Bone marrow (tissue), 2 donors: Measurements from ENCODE around the gene PTPRN2.
"Not testable (repeated sequence)": the region's sequence is repeated elsewhere in the genome, so short reads cannot be mapped to it uniquely, and the experiment has no call there.

ENCODE experiments used
- DNase-seq, 2 donors: peaks; one replicate each; lab custom pipeline; 2025; lab: John Stamatoyannopoulos, UW

PTPRN2 gene

DNA sequence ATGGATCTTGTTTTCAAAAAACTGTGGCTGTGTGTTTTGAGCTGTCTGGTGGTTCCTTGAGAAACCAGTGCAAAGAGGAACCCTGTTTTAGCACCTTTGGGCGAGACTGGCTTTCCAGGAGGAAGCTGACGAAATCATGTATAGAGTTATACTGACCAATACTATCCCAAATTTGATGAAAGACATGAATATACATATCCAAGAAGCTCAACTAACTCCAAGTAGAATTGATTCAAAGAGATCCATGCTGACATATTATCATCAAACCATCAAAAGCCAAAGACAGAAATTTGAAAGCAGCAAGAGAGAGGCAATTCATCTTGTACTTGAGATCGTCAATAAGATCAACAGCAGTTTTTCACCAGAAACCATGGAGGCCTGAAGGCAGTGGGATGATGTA is 640.1 kb downstream of the PTPRN2 start:
- no peak for DNase-seq

DNA sequence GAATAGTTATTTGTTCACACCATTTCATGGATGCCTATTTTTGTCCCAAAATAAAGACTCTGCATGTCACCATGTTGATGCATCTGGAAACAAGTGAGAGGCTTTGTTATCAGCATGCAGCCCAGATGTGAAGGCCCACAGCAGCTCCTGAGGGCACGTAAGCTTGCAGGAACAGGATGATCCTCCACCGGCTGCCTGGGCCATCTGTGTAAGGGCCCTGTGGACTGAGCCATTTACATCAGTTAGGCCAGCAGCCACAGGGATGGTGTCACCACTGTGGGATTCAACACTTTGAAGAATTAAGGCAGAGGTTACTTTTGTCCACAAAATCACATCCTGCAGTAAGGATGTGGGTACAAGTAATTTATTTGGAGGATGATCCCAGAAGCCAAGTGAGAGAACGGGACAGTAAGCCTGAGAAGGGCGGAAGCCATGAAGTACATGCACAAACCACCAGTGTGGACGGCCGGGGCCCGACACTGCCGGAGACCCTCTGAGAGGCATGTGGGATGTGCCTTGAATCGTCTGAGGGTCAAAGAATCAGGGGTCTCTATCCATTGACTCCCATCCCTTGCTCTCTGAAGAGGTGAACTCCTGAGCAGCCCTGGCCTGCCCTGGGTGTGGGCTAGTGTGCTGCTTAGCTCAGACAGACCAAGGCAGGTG is 641.1 kb downstream of the PTPRN2 start:
- no peak for DNase-seq

DNA sequence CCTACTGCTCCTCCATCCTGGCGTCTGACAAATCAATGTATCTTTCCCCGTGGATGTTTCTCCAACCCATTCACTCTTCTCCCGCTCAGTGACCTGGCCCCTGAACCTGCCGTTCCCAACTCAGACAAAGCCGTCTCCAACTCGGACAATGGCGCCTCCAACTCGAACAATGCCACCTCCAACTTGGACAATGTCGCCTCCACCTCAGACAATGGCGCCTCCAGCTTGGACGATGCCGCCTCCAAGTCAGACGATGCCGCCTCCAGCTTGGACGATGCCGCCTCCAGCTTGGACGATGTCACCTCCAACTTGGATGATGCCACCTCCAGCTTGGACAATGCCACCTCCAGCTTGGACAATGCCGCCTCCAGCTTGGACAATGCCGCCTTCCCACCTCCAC is 642.2 kb downstream of the PTPRN2 start:
- DNase-seq, result no peak

DNA sequence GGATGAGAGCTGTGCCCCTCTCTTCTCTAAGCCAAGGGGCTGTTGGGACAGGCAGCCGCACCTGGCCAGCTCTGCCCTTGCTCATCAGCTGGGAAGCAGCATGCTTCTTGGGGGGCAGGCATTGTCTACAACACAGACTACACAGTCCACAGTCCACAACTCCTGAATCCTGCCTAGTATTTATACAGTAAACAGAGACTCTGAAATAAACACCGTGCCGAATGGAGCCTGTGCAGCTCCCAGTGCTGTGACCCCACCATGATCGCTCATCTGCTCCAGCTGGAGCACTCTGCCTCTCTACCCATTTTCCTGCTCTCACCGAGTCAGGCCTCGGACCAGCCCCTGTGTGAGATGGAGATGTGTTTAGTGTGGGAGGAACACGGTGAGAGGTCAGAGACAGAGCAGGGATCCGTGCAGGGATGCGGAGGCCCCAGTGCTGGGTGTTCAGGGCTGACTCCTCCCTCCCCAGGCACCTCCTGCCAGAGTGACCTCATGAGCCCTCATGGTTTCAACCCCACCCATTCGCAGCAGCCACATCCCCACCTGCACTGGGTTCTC is 642.8 kb downstream of the PTPRN2 start:
- DNase-seq, result no peak

DNA sequence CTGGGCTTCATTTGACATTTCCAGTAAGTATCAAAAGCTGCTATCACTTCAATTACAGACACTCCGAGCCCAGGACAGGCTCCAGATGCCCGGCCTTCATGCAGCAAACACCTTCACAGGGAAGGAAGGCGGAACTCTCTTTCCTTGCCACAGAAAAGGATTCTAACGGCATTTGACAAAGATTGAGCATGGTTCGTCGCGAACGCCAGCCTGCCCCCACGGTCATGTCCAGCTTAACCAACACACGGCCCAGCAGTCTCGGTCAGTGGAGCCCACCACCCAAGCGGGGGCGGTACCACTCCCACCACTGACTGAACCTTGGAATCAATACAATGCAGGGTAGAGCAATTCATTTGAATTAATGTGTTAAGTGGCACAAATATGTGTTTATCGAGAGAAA is 643.6 kb downstream of the PTPRN2 start:
- DNase-seq, result no peak

DNA sequence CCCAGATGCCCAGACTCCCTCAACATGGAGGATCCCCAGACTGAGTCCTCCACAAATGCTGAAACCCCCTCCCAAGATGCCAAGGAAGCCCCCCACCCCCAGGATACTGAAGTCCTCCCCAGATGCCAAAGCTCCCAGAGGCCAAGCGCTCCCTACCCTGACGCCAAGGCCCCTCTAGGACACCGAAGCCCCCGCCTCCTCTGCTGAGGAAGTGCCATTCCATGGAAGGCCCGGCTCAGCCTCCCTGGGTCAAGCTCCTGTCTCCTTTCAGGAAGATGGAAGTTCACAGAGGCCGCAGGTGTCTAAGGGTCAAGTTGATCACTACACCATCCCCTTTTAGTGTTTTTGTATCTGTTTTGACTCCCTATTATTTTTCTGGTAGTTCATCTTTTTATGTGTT is 644.1 kb downstream of the PTPRN2 start:
- DNase-seq, result no peak

DNA sequence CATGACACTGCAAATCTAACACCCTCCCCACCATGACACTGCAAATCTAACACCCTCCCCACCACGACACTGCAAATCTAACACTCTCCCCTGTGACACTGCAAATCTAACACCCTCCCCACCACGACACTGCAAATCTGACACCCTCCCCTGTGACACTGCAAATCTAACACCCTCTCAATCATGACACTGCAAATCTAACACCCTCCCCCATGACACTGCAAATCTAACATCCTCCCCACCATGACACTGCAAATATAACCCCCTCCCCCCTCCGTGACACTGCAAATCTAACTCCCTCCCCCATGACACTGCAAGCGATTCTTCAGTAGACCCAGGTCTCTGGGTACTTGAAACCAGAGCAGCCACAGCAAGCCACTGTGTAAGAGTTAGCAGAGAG is 646.4 kb downstream of the PTPRN2 start:
- DNase-seq, result no peak

DNA sequence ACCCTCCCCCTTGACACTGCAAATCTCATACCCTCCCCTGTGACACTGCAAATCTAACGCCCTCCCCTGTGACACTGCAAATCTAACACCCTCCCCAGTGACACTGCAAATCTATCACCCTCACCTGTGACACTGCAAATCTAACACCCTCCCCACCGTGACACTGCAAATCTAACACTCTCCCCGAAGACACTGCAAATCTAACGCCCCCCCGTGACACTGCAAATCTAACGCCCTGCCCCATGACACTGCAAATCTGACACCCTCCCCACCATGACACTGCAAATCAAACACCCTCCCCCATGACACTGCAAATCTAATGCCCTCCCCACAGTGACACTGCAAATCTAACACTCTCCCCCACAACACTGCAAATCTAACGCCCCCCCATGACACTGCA is 647.1 kb downstream of the PTPRN2 start:
- DNase-seq, result no peak

DNA sequence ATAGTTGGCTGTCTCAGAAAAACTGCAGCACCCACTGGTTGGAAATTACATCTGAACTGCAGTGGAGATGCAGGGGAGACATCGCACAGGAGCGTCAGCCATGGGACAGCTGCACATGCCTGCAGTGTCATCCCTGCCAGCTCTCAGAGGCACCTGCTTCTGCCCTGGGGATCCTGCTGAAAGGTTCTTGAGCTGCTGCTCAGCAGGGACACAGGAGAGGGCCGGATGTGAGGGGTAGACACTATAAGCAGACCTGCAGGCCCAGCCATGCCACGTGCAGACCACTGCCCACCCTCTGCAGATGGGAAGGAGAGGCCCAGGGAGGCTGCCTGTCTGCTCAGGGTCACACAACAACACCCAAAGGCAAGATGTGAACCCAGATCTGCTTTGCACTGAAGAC is 649.4 kb downstream of the PTPRN2 start:
- no peak for DNase-seq

DNA sequence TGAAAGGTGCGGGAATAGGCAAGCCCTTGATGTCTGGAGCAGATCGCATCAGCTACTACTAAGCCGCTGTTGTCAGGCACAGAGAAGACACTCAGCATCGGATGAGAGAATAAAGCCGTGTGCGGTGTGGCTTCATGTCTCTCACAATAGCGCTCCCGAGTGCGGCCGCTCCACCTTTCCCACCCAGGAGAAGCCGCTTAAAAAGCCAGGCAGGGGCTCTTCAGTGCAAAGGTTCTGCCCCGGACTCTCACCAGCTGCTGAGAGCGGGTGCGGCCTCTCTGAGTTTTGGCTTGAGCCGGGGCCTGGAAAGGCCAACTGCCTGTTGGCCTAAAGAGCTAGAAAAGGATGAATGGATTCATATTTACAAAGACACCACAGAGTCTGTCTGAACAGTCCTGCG is 650.2 kb downstream of the PTPRN2 start:
- no peak for DNase-seq

DNA sequence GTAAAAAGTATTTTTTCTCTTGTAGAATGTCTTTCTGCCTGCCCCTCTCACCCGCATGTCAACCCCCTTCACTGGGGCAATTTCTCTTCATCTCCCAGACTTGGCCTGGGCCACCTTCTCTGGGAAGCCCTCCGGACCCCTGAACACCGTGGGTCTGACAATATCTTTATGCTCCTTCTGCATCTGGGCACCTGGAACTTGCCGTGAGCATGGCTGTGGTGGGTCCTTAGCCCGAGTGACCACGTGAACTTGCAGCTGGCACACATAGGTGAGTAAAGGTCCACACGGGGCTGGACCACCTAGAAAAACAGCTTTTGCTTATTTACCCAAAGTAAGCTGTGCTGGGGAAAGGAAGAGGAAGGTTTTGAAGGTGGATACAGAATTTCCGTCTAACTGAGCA is 650.6 kb downstream of the PTPRN2 start:
- no peak for DNase-seq

DNA sequence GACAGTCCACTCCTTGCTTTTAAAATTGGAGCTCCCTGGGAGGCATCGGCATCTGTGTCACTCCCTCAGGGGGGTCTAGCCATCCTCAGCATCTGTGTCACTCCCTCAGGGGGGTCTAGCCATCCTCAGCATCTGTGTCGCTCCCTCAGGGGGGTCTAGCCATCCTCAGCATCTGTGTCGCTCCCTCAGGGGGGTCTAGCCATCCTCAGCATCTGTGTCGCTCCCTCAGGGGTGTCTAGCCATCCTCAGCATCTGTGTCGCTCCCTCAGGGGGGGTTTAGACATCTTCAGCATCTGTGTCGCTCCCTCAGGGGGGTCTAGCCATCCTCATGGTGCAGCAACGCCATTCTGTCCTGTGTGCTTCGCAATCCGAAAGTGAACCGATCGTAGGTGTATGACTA is 651.9 kb downstream of the PTPRN2 start:
- not testable (repeated sequence) for DNase-seq

DNA sequence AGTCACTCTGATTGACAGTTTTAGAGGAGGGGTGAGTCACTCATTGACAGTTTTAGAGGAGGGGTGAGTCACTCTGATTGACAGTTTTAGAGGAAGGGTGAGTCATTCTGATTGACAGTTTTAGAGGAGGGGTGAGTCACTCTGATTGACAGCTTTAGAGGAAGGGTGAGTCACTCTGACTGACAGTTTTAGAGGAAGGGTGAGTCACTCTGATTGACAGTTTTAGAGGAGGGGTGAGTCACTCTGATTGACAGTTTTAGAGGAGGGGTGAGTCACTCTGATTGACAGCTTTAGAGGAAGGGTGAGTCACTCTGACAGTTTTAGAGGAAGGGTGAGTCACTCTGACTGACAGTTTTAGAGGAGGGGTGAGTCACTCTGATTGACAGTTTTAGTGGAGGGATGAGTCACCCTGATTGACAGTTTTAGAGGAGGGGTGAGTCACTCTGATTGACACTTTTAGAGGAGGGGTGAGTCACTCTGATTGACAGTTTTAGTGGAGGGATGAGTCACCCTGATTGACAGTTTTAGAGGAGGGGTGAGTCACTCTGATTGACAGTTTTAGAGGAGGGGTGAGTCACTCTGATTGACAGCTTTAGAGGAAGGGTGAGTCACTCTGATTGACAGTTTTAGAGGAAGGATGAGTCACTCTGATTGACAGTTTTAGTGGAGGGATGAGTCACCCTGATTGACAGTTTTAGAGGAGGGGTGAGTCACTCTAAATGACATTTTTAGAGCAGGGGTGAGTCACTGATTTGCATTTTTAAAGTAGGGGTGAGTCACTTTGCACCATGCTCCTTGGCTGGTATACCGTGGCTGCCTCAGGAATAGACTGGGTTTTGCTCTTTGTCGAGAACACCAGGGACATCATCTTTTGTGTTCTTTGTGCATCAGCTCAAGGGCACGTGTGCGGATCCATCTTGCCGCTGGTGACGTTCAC is 654.1 kb downstream of the PTPRN2 start:
- not testable (repeated sequence) for DNase-seq

DNA sequence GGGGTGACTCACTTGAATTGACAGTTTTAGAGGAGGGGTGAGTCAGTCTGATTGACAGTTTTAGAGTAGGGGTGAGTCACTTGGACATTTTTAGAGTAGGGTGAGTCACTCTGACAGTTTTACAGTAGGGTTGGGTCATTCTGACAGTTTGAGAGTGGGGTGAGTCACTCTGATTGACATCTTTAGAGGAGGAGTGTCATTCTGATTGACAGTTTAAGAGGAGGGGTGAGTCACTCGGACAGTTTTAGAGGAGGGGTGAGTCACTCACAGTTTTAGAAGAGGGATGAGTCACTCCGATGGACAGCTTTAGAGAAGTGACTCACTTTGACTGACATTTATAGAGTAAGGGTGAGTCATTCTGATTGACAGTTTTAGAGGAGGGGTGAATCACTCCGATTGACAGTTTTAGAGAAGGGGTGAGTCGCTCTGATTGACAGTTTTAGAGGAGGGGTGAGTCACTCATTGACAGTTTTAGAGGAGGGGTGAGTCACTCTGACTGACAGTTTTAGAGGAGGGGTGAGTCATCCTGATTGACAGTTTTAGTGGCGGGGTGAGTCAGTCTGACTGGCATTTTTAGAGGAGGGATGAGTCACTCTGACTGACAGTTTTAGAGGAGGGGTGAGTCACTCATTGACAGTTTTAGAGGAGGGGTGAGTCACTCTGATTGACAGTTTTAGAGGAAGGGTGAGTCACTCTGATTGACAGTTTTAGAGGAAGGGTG is 655.0 kb downstream of the PTPRN2 start:
- DNase-seq, result no peak

DNA sequence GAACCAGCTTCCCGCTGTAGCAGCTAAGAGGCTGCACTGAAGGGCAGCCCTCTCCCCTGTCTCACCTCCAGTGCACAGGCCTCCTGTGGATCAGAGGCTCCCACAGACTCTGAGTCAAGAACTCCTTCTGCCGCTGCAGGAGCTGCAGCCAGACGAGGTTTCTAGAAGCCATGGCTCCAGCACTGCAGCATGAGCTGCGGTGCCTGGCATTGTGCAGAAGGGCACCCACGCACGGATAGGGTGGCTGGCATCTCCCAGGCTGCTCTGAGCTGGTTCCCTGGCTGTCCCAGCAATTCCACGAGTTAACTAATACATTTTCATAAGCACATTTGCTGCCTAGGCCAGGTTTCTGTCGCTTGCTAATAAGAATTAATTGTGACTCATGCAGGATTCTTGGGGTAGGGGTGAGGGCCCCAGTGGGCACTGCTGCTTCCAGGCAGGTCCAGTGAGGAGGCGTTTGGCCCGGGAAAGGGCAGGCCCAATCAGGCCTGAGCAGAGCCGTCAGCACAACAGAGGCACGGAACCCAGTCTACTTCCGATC is 656.6 kb downstream of the PTPRN2 start:
- no peak for DNase-seq

DNA sequence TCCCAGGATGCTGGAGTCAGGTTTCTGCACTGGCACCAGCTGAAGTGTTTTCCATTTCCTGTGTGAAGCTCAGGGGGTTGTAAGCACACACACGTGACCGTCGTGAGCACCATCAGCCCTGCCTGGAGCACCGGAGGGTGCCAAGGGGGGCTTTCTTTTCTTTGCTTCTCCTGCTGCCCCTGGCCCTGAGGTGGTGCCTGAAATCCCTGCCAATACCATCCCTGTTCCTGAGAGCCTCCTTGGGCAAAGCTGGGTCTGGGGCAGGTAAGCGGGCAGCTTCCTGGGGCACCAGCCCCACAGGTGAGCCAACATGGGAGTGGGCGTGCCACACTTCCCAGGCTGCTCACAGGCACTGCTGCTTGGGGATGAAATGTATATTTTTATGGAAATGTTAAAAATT is 657.2 kb downstream of the PTPRN2 start:
- DNase-seq, result no peak

DNA sequence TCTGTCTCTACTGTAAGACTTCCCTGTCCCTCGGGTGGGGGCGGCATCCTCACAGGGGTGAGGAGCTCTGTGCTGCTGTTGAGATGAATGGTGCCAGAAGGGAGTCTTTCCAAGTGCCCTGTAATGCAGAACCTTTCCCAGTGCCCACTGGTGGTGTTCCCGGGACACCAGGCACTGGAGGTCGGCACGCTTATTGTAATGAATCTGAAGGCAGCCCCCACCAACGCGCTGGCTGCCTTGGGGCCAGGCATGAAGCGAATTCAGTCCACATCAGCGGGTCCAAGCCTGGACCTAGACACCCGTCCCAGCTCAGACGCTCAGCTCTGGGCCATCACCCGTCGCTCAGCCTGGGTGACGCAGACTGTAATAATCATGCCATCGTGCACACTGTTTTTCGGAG is 658.0 kb downstream of the PTPRN2 start:
- DNase-seq, result no peak

DNA sequence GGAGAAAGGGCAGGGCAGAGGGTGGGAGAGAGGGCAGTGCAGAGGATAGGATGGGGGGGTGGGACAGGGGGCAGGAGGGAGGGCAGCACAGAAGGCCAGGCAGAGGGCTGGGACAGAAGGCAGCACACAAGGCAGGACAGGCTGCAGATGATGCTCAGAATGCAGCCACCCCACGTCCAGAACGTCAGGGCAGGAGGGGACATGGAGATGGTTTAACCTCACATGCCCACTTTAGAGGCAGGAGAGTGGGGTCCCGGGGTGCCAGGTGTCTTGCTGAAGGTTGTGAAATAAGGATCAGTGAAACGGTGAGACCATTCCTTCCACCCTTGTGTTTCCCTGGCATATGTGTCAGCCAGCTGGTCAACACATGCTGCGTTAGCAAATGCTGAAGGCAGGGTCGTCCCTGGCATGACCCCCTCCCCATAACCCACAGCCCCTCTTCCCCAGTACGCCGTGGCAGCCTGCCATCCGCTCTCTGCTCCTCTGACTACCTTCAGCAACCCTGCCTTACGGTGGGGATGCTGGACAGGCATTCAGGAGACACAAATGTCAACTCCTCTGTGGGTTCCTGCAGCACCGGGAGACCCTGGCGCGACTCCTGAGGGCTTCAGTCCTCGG is 658.7 kb downstream of the PTPRN2 start:
- no peak for DNase-seq

DNA sequence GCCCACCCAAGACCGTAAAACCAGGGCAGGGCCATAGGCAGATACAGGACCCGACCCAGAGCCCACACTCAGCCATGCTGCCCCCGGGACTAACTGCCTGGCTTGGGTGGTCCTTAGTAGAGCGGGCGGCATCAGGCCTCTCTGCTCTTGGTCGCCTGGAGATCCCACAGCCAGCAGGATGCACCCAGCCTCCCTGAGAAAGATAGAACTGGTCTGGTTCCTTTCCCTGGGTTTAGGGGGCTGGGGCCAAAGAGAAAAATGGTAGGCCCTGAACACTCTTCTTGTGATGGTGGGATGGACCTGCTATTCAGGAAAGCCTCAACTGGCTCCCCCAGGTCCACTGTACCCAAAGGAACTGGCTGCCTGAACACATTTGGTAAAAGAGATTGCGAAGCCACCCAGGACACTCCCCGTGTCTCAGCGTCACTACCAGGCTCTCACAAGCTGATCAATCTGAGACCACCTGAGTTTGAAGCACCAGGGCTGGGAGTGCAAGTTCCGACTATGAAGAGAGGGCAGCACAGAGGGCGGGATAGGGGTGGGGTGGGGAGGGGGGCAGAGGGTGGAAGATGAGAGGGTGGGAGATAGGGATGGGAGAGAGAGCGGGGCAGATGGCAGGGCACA is 659.3 kb downstream of the PTPRN2 start:
- no peak for DNase-seq

DNA sequence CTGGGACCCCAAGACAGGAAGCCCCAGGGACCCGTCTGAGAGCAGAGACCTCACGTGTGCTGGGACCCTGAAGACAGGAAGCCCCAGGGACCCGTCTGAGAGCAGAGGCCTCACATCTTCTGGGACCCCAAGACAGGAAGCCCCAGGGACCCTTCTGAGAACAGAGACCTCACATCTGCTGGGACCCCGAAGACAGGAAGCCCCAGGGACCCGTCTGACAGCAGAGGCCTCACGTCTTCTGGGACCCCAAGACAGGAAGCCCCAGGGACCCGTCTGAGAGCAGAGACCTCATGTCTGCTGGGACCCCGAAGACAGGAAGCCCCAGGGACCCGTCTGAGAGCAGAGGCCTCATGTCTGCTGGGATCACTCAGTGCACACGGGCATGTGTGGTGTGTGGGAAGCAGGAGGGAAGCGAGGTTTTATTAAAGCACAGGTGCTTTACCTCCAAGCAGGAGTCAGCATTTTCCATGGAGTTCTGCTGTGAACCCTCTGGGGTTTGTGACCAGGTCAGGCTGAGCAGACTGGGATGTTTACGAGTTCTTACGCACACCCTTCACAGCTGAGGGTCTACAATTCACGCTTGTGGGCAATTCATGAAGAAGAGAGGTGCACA is 660.2 kb downstream of the PTPRN2 start:
- no peak for DNase-seq
